Left ventricle myocardium inferior (tissue), 1 donor: ENCODE data around the gene RFC5. TPM values are rescaled to one million over a fixed set of nuclear protein-coding genes. Genes with fewer than 3 reads are reported as not detected.

ENCODE experiments used
- DNase-seq: peaks from one replicate; pipeline ENCODE4 v3.0.0-alpha.2; 2020
- H3K27ac ChIP-seq: fragments of 200-600 bp; replicated peaks from 2 replicates; pipeline ENCODE4 v1.8.0; 2021
- H3K27me3 ChIP-seq: fragments of 200-600 bp; 2 replicates; pipeline ENCODE4 v1.8.0; 2021; ENCODE audit warnings: low read depth
- H3K36me3 ChIP-seq: fragments of 200-600 bp; 2 replicates; pipeline ENCODE4 v1.8.0; 2021
- H3K4me1 ChIP-seq: fragments of 200-600 bp; 2 replicates; pipeline ENCODE4 v1.8.0; 2021
- H3K4me3 ChIP-seq: fragments of 200-600 bp; 2 replicates; pipeline ENCODE4 v1.8.0; 2021; ENCODE audit warnings: mild to moderate bottlenecking, moderate library complexity
- H3K9me3 ChIP-seq: fragments of 200-600 bp; replicated peaks from 2 replicates; pipeline ENCODE4 v1.8.0; 2021
- CTCF ChIP-seq: fragments of 200-600 bp; IDR thresholded peaks from 2 replicates; pipeline ENCODE4 v1.8.0; 2021; ENCODE audit warnings: antibody characterized with exemption, mild to moderate bottlenecking, borderline replicate concordance
- intact Hi-C: fragments of 100-400 bp; cut with micrococcal nuclease; formaldehyde crosslinking; loops from one replicate; pipeline ENCODE4 v1.11.0; 2022
- total RNA-seq: library from RNA; stranded (reverse); fragmentation: NEBNext Ultra II Directional; extraction: Animal tissue kit (Norgen Biotek cat#: 25700); gene quantifications from one replicate; pipeline ENCODE4 v1.2.1, GENCODE V29; 2021
- donor health status: DM: no; HTN: yes; CAD: no; lungs with severe emphysema.

The RFC5 gene
- total RNA-seq, 1 donor from 2014 or later, result 4.4 TPM

GRCh38 chr12:118036672-118037411, 20.3 kb downstream of the RFC5 start:
- Histone ChIP-seq H3K4me1 (peaks cover 17% of the 10 kb centered on the region), H3K27me3 (no peaks in the 10 kb centered on the region), H3K9me3 (no peaks in the 10 kb centered on the region), H3K4me3 (no peak overlapping the region), H3K27ac (no peak overlapping the region), H3K36me3 (peaks cover 99% of the 10 kb centered on the region)
- no peak for TF ChIP-seq CTCF
- DNase-seq, result no peak
- intact Hi-C loops, result no loop called here

GRCh38 chr12:118038137-118038536, 21.6 kb downstream of the RFC5 start:
- no peak for TF ChIP-seq CTCF
- DNase-seq, result no peak
- intact Hi-C loops, result no loop called here
- Histone ChIP-seq H3K27me3 (no peaks in the 10 kb centered on the region), H3K4me1 (peaks cover 17% of the 10 kb centered on the region), H3K9me3 (no peaks in the 10 kb centered on the region), H3K36me3 (peaks cover 99% of the 10 kb centered on the region), H3K4me3 (no peak overlapping the region), H3K27ac (no peak overlapping the region)

- H3K4me3 ChIP-seq, result no peak overlapping the region
- H3K27me3 ChIP-seq, result no peaks in the 10 kb centered on the region
- no peak overlapping the region for H3K27ac ChIP-seq
- H3K9me3 ChIP-seq, result no peaks in the 10 kb centered on the region
- TF ChIP-seq CTCF, result no peak
- intact Hi-C loops, result no loop called here
- peaks cover 89% of the 10 kb centered on the region for H3K36me3 ChIP-seq
- DNase-seq, result no peak
- peaks cover 24% of the 10 kb centered on the region for H3K4me1 ChIP-seq
Observed at GRCh38 chr12:118042091-118042490, 25.6 kb downstream of the RFC5 start.

- intact Hi-C loops, result no loop called here
- H3K27ac ChIP-seq, result no peak overlapping the region
- no peak overlapping the region for H3K4me3 ChIP-seq
- peaks cover 85% of the 10 kb centered on the region for H3K36me3 ChIP-seq
- no peak for DNase-seq
- H3K9me3 ChIP-seq, result no peaks in the 10 kb centered on the region
- no peak for TF ChIP-seq CTCF
- H3K27me3 ChIP-seq, result no peaks in the 10 kb centered on the region
- peaks cover 29% of the 10 kb centered on the region for H3K4me1 ChIP-seq
Observed at GRCh38 chr12:118044075-118044474, 27.6 kb downstream of the RFC5 start.

- Histone ChIP-seq H3K9me3 (no peaks in the 10 kb centered on the region), H3K4me3 (no peak overlapping the region), H3K36me3 (peaks cover 85% of the 10 kb centered on the region), H3K27ac (no peak overlapping the region), H3K4me1 (peaks cover 33% of the 10 kb centered on the region), H3K27me3 (no peaks in the 10 kb centered on the region)
- intact Hi-C loops, result no loop called here
- TF ChIP-seq CTCF, result no peak
- no peak for DNase-seq
Observed at GRCh38 chr12:118044577-118044976, 28.1 kb downstream of the RFC5 start.
